Testis (tissue), 2 donors: ENCODE data around the gene MAGOH.

ENCODE experiments used
- CTCF ChIP-seq, 3 experiments: fragments of 450-650 bp in 2 of 3; fragments of 200-600 bp in 1 of 3; sonication (generic) in 1 of 3; IDR thresholded peaks; one replicate each; pipeline ENCODE4 v1.5.1; 2016 to 2019; ENCODE audit warnings: antibody characterized with exemption in 3 of 3, mild to moderate bottlenecking in 2 of 3, moderate library complexity in 1 of 3
- POLR2A ChIP-seq: fragments of 450-650 bp; IDR thresholded peaks from one replicate; pipeline ENCODE4 v1.6.1; 2017; ENCODE audit warnings: antibody characterized with exemption, mild to moderate bottlenecking, moderate library complexity

- TF ChIP-seq CTCF (IDR thresholded peaks at IDR 0.05) (no peak), POLR2A (peak; percentile 72)
Measured at GRCh38 chr1:53220171-53220961, 18.0 kb downstream of the MAGOH start, which contains the start of gene CZIB.
